H1 (cell line): Measurements from ENCODE around the gene TNIK. TPM values are rescaled to one million over a fixed set of nuclear protein-coding genes. Genes with fewer than 3 reads are reported as not detected.

Source experiments
- CTCF ChIA-PET: fragments of 300-600 bp; sonication (Branson Sonifier 250); formaldehyde crosslinking; loops from one replicate; lab custom pipeline; 2021; ENCODE audit not compliant: partially characterized antibody; lab: Charles Lee
- POLR2A ChIA-PET: fragments of 300-600 bp; sonication (Branson Sonifier 250); formaldehyde crosslinking; loops from one replicate; lab custom pipeline; 2021; ENCODE audit warnings: inconsistent platforms; ENCODE audit not compliant: partially characterized antibody; lab: Charles Lee
- DNase-seq, 2 experiments: peaks; one replicate each; pipeline versions ENCODE4 v3.0.0 to v3.0.0-alpha.2; 2010 to 2022; ENCODE audit warnings: low spot score in 2 of 2, low read depth in 1 of 2, mixed read lengths in 1 of 2
- FAIRE-seq: peaks from 2 replicates; lab custom pipeline; 2011; peaks lifted over from hg19 to GRCh38; lab: Jason Lieb, UNC
- H2AFZ ChIP-seq: 2 replicates; pipeline ENCODE4 v1.8.1; 2012; ENCODE audit warnings: low read length, inconsistent platforms
- H2AK5ac ChIP-seq: 2 replicates; pipeline ENCODE4 v1.6.1; 2013; ENCODE audit warnings: low read depth, low read length
- H2BK120ac ChIP-seq: replicated peaks from 2 replicates; pipeline ENCODE3; 2013; ENCODE audit warnings: low read depth, low read length, inconsistent platforms
- H2BK12ac ChIP-seq: 2 replicates; pipeline ENCODE4 v1.6.1; 2013; ENCODE audit warnings: low read depth, low read length
- H2BK15ac ChIP-seq: 2 replicates; pipeline ENCODE4 v1.6.1; 2013; ENCODE audit warnings: low read length
- H2BK20ac ChIP-seq: 2 replicates; pipeline ENCODE4 v1.6.1; 2013; ENCODE audit warnings: low read length
- H2BK5ac ChIP-seq: 2 replicates; pipeline ENCODE4 v1.6.1; 2013; ENCODE audit warnings: low read depth, low read length
- H3K14ac ChIP-seq: 2 replicates; pipeline ENCODE4 v1.6.1; 2013; ENCODE audit warnings: inconsistent platforms; ENCODE audit not compliant: insufficient read length
- H3K18ac ChIP-seq: 2 replicates; pipeline ENCODE4 v1.6.1; 2013; ENCODE audit warnings: low read length; ENCODE audit errors: extremely low read depth
- H3K23ac ChIP-seq: 2 replicates; pipeline ENCODE4 v1.6.1; 2013; ENCODE audit warnings: inconsistent platforms; ENCODE audit not compliant: insufficient read length
- H3K23me2 ChIP-seq: 2 replicates; pipeline ENCODE4 v1.6.1; 2013; ENCODE audit warnings: low read depth, low read length
- H3K27ac ChIP-seq: 2 replicates; pipeline ENCODE4 v1.6.1; 2011; ENCODE audit warnings: low read depth, low read length, inconsistent platforms
- H3K27me3 ChIP-seq, 4 experiments: replicated peaks in 1 of 4; 1 replicate in 1 of 4; 2 replicates in 3 of 4; pipeline versions ENCODE4 v1.6.1 to v1.8.1; 2011 to 2013; ENCODE audit warnings: low read length in 3 of 4, mild to moderate bottlenecking in 3 of 4, inconsistent platforms in 2 of 4, mixed read lengths in 2 of 4, moderate library complexity in 1 of 4; ENCODE audit not compliant: control insufficient read depth in 3 of 4, insufficient read depth in 3 of 4; ENCODE audit errors: extremely low read depth in 1 of 4
- H3K36me3 ChIP-seq, 4 experiments: 2 replicates each; pipeline versions ENCODE4 v1.6.1 to v1.8.1; 2011 to 2013; ENCODE audit warnings: mild to moderate bottlenecking in 4 of 4, low read length in 3 of 4, moderate library complexity in 2 of 4, control low read depth in 1 of 4, inconsistent platforms in 1 of 4; ENCODE audit not compliant: insufficient read depth in 4 of 4, control insufficient read depth in 2 of 4
- H3K4ac ChIP-seq: replicated peaks from 2 replicates; pipeline ENCODE3; 2013; ENCODE audit warnings: low read length, low read depth, mixed read lengths, inconsistent platforms; ENCODE audit not compliant: insufficient read length
- H3K4me1 ChIP-seq, 4 experiments: replicated peaks in 1 of 4; 1 replicate in 1 of 4; 2 replicates in 3 of 4; pipeline versions ENCODE4 v1.6.1 to v1.8.1; 2011 to 2013; ENCODE audit warnings: low read length in 3 of 4, inconsistent platforms in 2 of 4, mixed read lengths in 1 of 4; ENCODE audit not compliant: insufficient read depth in 4 of 4, control insufficient read depth in 3 of 4
- H3K4me2 ChIP-seq, 2 experiments: 2 replicates each; pipeline versions ENCODE4 v1.6.1 to v1.8.1; 2011 to 2013; ENCODE audit warnings: low read depth in 2 of 2, low read length in 2 of 2, control low read depth in 1 of 2, inconsistent platforms in 1 of 2, mild to moderate bottlenecking in 1 of 2; ENCODE audit not compliant: insufficient read depth in 1 of 2
- H3K4me3 ChIP-seq, 4 experiments: fragments of 200-600, 300-600 bp in 1 of 4; sonication (generic), shearing (Covaris generic), sonication (Bioruptor Twin) in 1 of 4; 2 replicates each; pipeline versions ENCODE4 v1.5.1 to v1.8.1; 2011 to 2016; ENCODE audit warnings: low read length in 4 of 4, low read depth in 3 of 4, control low read depth in 2 of 4, inconsistent platforms in 2 of 4, mild to moderate bottlenecking in 2 of 4, mixed read lengths in 1 of 4, moderate library complexity in 1 of 4; ENCODE audit not compliant: insufficient read depth in 2 of 4; ENCODE audit errors: extremely low read depth in 1 of 4
- H3K56ac ChIP-seq: replicated peaks from 2 replicates; pipeline ENCODE3; 2013; ENCODE audit warnings: low read depth, mild to moderate bottlenecking, mixed read lengths, low read length, inconsistent platforms; ENCODE audit not compliant: insufficient read length
- H3K79me1 ChIP-seq: 2 replicates; pipeline ENCODE4 v1.6.1; 2013; ENCODE audit warnings: low read depth, low read length, control low read depth
- H3K79me2 ChIP-seq, 2 experiments: 2 replicates each; pipeline versions ENCODE4 v1.6.1 to v1.8.1; 2012 to 2013; ENCODE audit warnings: low read length in 2 of 2, mild to moderate bottlenecking in 2 of 2, inconsistent platforms in 1 of 2; ENCODE audit not compliant: insufficient read depth in 2 of 2, control insufficient read depth in 1 of 2
- H3K9ac ChIP-seq, 4 experiments: replicated peaks in 1 of 4; 1 replicate in 1 of 4; 2 replicates in 3 of 4; pipeline versions ENCODE4 v1.6.1 to v1.8.1; 2011 to 2013; ENCODE audit warnings: low read depth in 3 of 4, low read length in 3 of 4, control low read depth in 2 of 4, mild to moderate bottlenecking in 2 of 4, moderate library complexity in 2 of 4, inconsistent platforms in 1 of 4; ENCODE audit errors: extremely low read depth in 1 of 4
- H3K9me3 ChIP-seq, 2 experiments: 2 replicates each; pipeline versions ENCODE4 v1.6.1 to v1.8.1; 2012 to 2013; ENCODE audit warnings: mild to moderate bottlenecking in 2 of 2, moderate library complexity in 2 of 2, control low read depth in 1 of 2, inconsistent platforms in 1 of 2, low read depth in 1 of 2, low read length in 1 of 2, mixed read lengths in 1 of 2; ENCODE audit not compliant: insufficient read depth in 2 of 2
- H4K20me1 ChIP-seq, 2 experiments: replicated peaks in 1 of 2; 2 replicates each; pipeline versions ENCODE3 to v1.8.1; 2011 to 2013; ENCODE audit warnings: inconsistent platforms in 2 of 2, low read length in 2 of 2, mild to moderate bottlenecking in 1 of 2; ENCODE audit not compliant: insufficient read depth in 2 of 2, control insufficient read depth in 1 of 2
- H4K5ac ChIP-seq: 2 replicates; pipeline ENCODE4 v1.6.1; 2013; ENCODE audit warnings: low read length, low read depth, mixed read lengths, inconsistent platforms; ENCODE audit not compliant: insufficient read length
- H4K8ac ChIP-seq: 2 replicates; pipeline ENCODE4 v1.8.0; 2013; ENCODE audit warnings: mild to moderate bottlenecking, moderate library complexity, low read length, inconsistent platforms; ENCODE audit not compliant: insufficient read depth; ENCODE audit errors: extremely low read depth
- H4K91ac ChIP-seq: replicated peaks from 2 replicates; pipeline ENCODE3; 2013; ENCODE audit warnings: low read length, mixed read lengths, inconsistent platforms; ENCODE audit not compliant: insufficient read length
- BACH1 ChIP-seq: IDR thresholded peaks from 2 replicates; pipeline ENCODE4 v1.6.1; 2012; ENCODE audit warnings: low read length, improper control_type of control experiment
- CBX5 ChIP-seq: fragments of 300-800, 300-1000 bp; sonication (generic); IDR thresholded peaks from 2 replicates; pipeline ENCODE4 v1.7.1; 2016; ENCODE audit warnings: antibody characterized with exemption, low read length, low read depth
- EZH2 ChIP-seq: fragments of 200-600 bp; sonication (generic); IDR thresholded peaks from 2 replicates; pipeline ENCODE4 v1.7.1; 2012; ENCODE audit warnings: low read depth, mild to moderate bottlenecking, moderate library complexity, low read length, inconsistent platforms; ENCODE audit not compliant: severe bottlenecking
- HDAC2 ChIP-seq, 2 experiments: fragments of 300-600 bp in 1 of 2; sonication (generic) in 1 of 2; IDR thresholded peaks; 2 replicates each; pipeline ENCODE4 v1.6.1; 2011 to 2012; ENCODE audit warnings: low read depth in 2 of 2, low read length in 2 of 2, mild to moderate bottlenecking in 2 of 2, moderate library complexity in 2 of 2, borderline replicate concordance in 1 of 2, inconsistent platforms in 1 of 2
- MAFK ChIP-seq: IDR thresholded peaks from 2 replicates; pipeline ENCODE4 v1.6.1; 2012; ENCODE audit warnings: low read depth, mild to moderate bottlenecking, improper control_type of control experiment, low read length
- POLR2AphosphoS5 ChIP-seq: IDR thresholded peaks from 2 replicates; pipeline ENCODE4 v1.6.1; 2011; ENCODE audit warnings: low read depth, low read length
- RXRA ChIP-seq: IDR thresholded peaks from 2 replicates; pipeline ENCODE4 v1.6.1; 2011; ENCODE audit warnings: low read depth, mild to moderate bottlenecking, low read length, moderate library complexity; ENCODE audit not compliant: insufficient read depth
- SAP30 ChIP-seq: fragments of 300-600 bp; sonication (generic); IDR thresholded peaks from 2 replicates; pipeline ENCODE4 v1.7.1; 2012; ENCODE audit warnings: low read length, moderate library complexity, mild to moderate bottlenecking, inconsistent platforms; ENCODE audit not compliant: insufficient read depth, insufficient replicate concordance
- SIN3A ChIP-seq, 2 experiments: IDR thresholded peaks in 1 of 2; conservative IDR thresholded peaks in 1 of 2; 2 replicates each; pipeline ENCODE4 v1.6.1; 2011 to 2012; ENCODE audit warnings: low read length in 2 of 2, improper control_type of control experiment in 1 of 2, low read depth in 1 of 2, mild to moderate bottlenecking in 1 of 2
- SIRT6 ChIP-seq: IDR thresholded peaks from one replicate; pipeline ENCODE4 v1.7.1; 2012; ENCODE audit warnings: low read length, inconsistent platforms
- SIX5 ChIP-seq: IDR thresholded peaks from 2 replicates; pipeline ENCODE4 v1.6.1; 2011; ENCODE audit warnings: mild to moderate bottlenecking, low read depth, low read length
- SP1 ChIP-seq: IDR thresholded peaks from 2 replicates; pipeline ENCODE4 v1.6.1; 2011; ENCODE audit warnings: low read depth, low read length
- SRF ChIP-seq: IDR thresholded peaks from 2 replicates; pipeline ENCODE4 v1.6.1; 2011; ENCODE audit warnings: mild to moderate bottlenecking, low read depth, low read length, moderate library complexity
- TAF7 ChIP-seq: optimal IDR thresholded peaks from 2 replicates; pipeline ENCODE3; 2011; ENCODE audit warnings: low read depth, mild to moderate bottlenecking, inconsistent platforms, low read length, moderate library complexity, borderline replicate concordance
- ZNF274 ChIP-seq: IDR thresholded peaks from 2 replicates; pipeline ENCODE4 v1.7.0; 2012; ENCODE audit warnings: low read length, borderline replicate concordance; ENCODE audit errors: extremely low read depth
- polyA plus RNA-seq, 7 experiments: library from polyadenylated mRNA; depleted of rRNA in 3 of 7; stranded (reverse) in 5 of 7; unstranded in 2 of 7; fragments of >200 nt in 5 of 7; fragments of 200-250 nt in 2 of 7; gene quantifications; 1 replicate in 5 of 7; 2 replicates in 1 of 7; 4 replicates in 1 of 7; pipeline versions ENCODE4 v1.2.1 to v1.2.3, GENCODE V29; 2011 to 2013; ENCODE audit warnings: missing spikeins in 2 of 7, mixed read lengths in 2 of 7
- total RNA-seq: library from RNA; stranded (reverse); fragmentation: NEBNext Ultra II Directional; extraction: Animal tissue kit (Norgen Biotek cat#: 25700); gene quantifications from 2 replicates; pipeline ENCODE4 v1.2.1, GENCODE V29; 2021

TNIK gene
- total and polyA plus RNA-seq, 2 of the 8 experiments (the other 6 are each of a cell fraction or from before 2014, with no cell fraction given): 7.4 to 42.0 TPM

DNA sequence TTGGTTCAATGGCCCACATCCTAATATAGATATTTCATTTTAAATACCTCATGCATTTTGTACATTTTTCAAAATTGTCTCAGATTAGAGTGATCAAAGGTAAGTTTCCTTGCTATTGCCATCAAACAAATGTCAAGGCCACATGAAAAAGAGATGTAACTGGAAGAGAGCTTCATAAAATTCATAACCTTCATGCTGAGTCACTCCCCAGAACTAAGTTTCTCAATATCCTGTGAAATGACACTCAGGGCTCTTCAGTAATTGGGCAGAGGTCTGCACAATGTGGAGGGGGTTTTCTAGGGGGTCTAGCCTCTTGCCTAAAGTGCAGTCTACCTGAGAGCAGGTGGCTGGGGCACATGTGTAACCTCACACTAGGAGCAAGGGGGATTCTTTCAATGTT lies 281.5 kb downstream of the TNIK start:
- Histone ChIP-seq H3K4me3 (no peak overlapping the region), H3K4ac (no peak overlapping the region), H4K91ac (no peak overlapping the region), H3K23ac (no peak overlapping the region), H3K14ac (no peak overlapping the region), H2AK5ac (no peak overlapping the region), H2BK15ac (no peak overlapping the region), H3K79me1 (no peaks in the 10 kb centered on the region), H3K27ac (no peak overlapping the region), H2BK12ac (no peak overlapping the region), H2BK20ac (no peak overlapping the region), H3K79me2 (no peaks in the 10 kb centered on the region), H3K4me2 (no peak overlapping the region), H3K9ac (no peak overlapping the region), H4K20me1 (no peaks in the 10 kb centered on the region), H3K36me3 (no peaks in the 10 kb centered on the region), H4K8ac (no peak overlapping the region), H3K27me3 (no peaks in the 10 kb centered on the region), H3K23me2 (no peaks in the 10 kb centered on the region), H3K18ac (no peak overlapping the region), H3K56ac (no peak overlapping the region), H4K5ac (no peak overlapping the region), H3K9me3 (no peaks in the 10 kb centered on the region), H2BK5ac (no peak overlapping the region), H3K4me1 (no peaks in the 10 kb centered on the region), H2AFZ (no peak overlapping the region), H2BK120ac (no peak overlapping the region)
- CTCF ChIA-PET: interaction anchor here (1.1 kb wide), 1 partner anchor 26 kb away, joined by 5 read pairs; no protein-coding TSS in a partner anchor
- no peak for TF ChIP-seq MAFK
- TF ChIP-seq SP1: no peak
- no peak for TF ChIP-seq SIN3A (conservative IDR thresholded peaks at IDR 0.05 in 1 of 2, IDR thresholded peaks at IDR 0.05 in 1 of 2; ENCODE audit: low read depth in 1 of 2, low read length in 2 of 2)
- no peak for TF ChIP-seq EZH2
- TF ChIP-seq SRF: no peak
- TF ChIP-seq SIRT6: no peak
- no peak for TF ChIP-seq CBX5
- TF ChIP-seq HDAC2 (IDR thresholded peaks at IDR 0.05; ENCODE audit: borderline replicate concordance in 1 of 2, low read depth in 2 of 2, low read length in 2 of 2): no peak
- TF ChIP-seq SIX5: no peak
- no peak for TF ChIP-seq SAP30
- no peak for TF ChIP-seq TAF7
- TF ChIP-seq BACH1: no peak
- no peak for TF ChIP-seq RXRA
- no peak for TF ChIP-seq ZNF274
- TF ChIP-seq POLR2AphosphoS5: no peak
- DNase-seq (no peak), FAIRE-seq (no peak)
- POLR2A ChIA-PET: no interaction called here
